MM.1S (cell line): Measurements from ENCODE around the gene ARHGAP4.

ENCODE experiments used
- DNase-seq: peaks from one replicate; pipeline ENCODE4 v3.0.0-alpha.2; 2015
- H2AFZ ChIP-seq: fragments of 300-600 bp; sonication (generic); 2 replicates; pipeline ENCODE4 v1.6.0; 2016; ENCODE audit warnings: antibody characterized with exemption, low read length
- H3F3A ChIP-seq: fragments of 300-600 bp; sonication (generic); 2 replicates; pipeline ENCODE4 v1.6.1; 2016; ENCODE audit warnings: mild to moderate bottlenecking, antibody characterized with exemption, low read length, moderate library complexity, mixed read lengths; ENCODE audit not compliant: insufficient read depth
- H3K27ac ChIP-seq: fragments of 300-600 bp; sonication (generic); 2 replicates; pipeline ENCODE4 v1.5.1; 2016; ENCODE audit warnings: mild to moderate bottlenecking, low read length
- H3K27me3 ChIP-seq: fragments of 300-600 bp; sonication (generic); replicated peaks from 2 replicates; pipeline ENCODE4 v1.6.0; 2016; ENCODE audit warnings: low read length; ENCODE audit not compliant: insufficient read depth
- H3K36me3 ChIP-seq: fragments of 300-600 bp; sonication (generic); replicated peaks from 2 replicates; pipeline ENCODE4 v1.6.1; 2016; ENCODE audit warnings: mild to moderate bottlenecking, low read length, mixed read lengths; ENCODE audit not compliant: insufficient read depth
- H3K4me1 ChIP-seq: fragments of 300-600 bp; sonication (generic); 2 replicates; pipeline ENCODE4 v1.6.1; 2016; ENCODE audit warnings: low read length, mixed read lengths
- H3K4me2 ChIP-seq: fragments of 300-600 bp; sonication (generic); 2 replicates; pipeline ENCODE4 v1.6.0; 2016; ENCODE audit warnings: low read depth, low read length
- H3K4me3 ChIP-seq: fragments of 300-600 bp; sonication (generic); 2 replicates; pipeline ENCODE4 v1.5.1; 2016; ENCODE audit warnings: low read length, mixed read lengths
- H3K79me2 ChIP-seq: fragments of 300-600 bp; sonication (generic); 2 replicates; pipeline ENCODE4 v1.6.1; 2016; ENCODE audit warnings: mixed run types, low read length, mixed read lengths
- H3K9ac ChIP-seq: fragments of 300-600 bp; sonication (generic); 2 replicates; pipeline ENCODE4 v1.6.1; 2016; ENCODE audit warnings: low read length, mixed read lengths
- H3K9me2 ChIP-seq: fragments of 300-600 bp; sonication (generic); replicated peaks from 2 replicates; pipeline ENCODE4 v1.6.1; 2016; ENCODE audit warnings: mild to moderate bottlenecking, low read length, mixed read lengths; ENCODE audit not compliant: insufficient read depth
- H3K9me3 ChIP-seq: fragments of 300-600 bp; sonication (generic); replicated peaks from 2 replicates; pipeline ENCODE4 v1.6.1; 2016; ENCODE audit warnings: mild to moderate bottlenecking, low read length, mixed read lengths; ENCODE audit not compliant: insufficient read depth
- H4K20me1 ChIP-seq: fragments of 300-600 bp; sonication (generic); 2 replicates; pipeline ENCODE4 v1.6.1; 2016; ENCODE audit warnings: mild to moderate bottlenecking, low read length, moderate library complexity, mixed read lengths; ENCODE audit not compliant: insufficient read depth
- EZH2 ChIP-seq: fragments of 300-600 bp; sonication (generic); optimal IDR thresholded peaks from 2 replicates; pipeline ENCODE3; 2017; ENCODE audit warnings: low read depth, mild to moderate bottlenecking, antibody characterized with exemption, low read length, mixed read lengths
- EZH2phosphoT487 ChIP-seq: fragments of 300-600 bp; sonication (generic); IDR thresholded peaks from 2 replicates; pipeline ENCODE4 v1.6.1; 2018; ENCODE audit warnings: antibody characterized with exemption, low read length
- TF ChIP-seq, protein P1 (sequence below): fragments of 300-600 bp; sonication (generic); IDR thresholded peaks from 2 replicates; pipeline ENCODE4 v1.5.1; 2016; ENCODE audit warnings: antibody characterized with exemption, low read length, mixed read lengths

The ARHGAP4 gene

DNA sequence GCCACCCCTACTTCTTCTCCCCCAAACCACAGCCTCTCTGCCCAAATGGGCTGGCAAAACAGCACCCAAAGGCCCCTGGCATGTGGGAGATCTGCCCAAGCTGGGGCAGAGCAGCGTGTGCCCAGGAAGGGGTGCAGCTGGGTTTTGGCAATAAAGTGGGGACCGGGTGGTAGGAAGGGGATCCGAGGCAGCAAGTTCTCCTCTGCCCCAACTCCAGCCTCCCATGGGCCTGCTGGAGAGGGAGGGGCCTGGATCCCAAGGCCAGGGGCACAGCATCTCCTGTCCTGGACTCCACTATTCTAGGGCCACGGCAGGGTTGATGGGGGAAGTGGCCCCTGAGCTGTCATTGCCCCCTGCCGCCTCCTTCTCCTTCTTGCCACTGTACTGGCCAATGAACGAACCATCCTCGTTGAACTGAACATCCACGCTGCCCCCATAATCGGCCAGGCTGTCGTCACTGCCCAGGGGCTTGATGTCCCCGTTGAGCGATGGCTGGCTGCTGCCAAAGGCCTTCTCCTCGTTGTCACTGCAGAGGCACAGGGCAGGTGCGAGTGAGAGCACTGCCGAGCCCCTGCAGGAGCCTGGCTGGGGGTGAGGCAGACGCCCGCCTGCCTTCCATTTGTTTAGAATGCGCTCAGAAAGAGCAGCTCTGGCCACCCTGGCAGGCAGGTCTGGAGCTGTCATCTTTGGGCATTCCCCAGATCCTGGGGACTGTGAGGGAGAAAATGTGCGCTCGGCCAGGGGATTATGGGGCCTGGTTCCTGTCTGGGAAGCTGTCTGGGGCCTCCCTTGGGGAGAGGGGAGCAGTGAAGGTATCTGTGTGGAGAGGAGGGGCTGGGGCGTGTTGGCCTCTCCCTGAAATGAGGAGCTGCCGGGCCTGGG lies 63.5 kb downstream of the ARHGAP4 start:
- H3K27me3 ChIP-seq: peaks cover 74% of the 10 kb centered on the region
- H2AFZ ChIP-seq: no peak overlapping the region
- H3K4me3 ChIP-seq: no peak overlapping the region
- no peaks in the 10 kb centered on the region for H3K36me3 ChIP-seq
- no peaks in the 10 kb centered on the region for H3K4me1 ChIP-seq
- no peaks in the 10 kb centered on the region for H3F3A ChIP-seq
- no peak overlapping the region for H3K9ac ChIP-seq
- H4K20me1 ChIP-seq: no peaks in the 10 kb centered on the region
- H3K9me3 ChIP-seq: no peaks in the 10 kb centered on the region
- TF ChIP-seq, protein P1, sequence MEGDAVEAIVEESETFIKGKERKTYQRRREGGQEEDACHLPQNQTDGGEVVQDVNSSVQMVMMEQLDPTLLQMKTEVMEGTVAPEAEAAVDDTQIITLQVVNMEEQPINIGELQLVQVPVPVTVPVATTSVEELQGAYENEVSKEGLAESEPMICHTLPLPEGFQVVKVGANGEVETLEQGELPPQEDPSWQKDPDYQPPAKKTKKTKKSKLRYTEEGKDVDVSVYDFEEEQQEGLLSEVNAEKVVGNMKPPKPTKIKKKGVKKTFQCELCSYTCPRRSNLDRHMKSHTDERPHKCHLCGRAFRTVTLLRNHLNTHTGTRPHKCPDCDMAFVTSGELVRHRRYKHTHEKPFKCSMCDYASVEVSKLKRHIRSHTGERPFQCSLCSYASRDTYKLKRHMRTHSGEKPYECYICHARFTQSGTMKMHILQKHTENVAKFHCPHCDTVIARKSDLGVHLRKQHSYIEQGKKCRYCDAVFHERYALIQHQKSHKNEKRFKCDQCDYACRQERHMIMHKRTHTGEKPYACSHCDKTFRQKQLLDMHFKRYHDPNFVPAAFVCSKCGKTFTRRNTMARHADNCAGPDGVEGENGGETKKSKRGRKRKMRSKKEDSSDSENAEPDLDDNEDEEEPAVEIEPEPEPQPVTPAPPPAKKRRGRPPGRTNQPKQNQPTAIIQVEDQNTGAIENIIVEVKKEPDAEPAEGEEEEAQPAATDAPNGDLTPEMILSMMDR: no peak
- no peak for TF ChIP-seq EZH2
- no peak for TF ChIP-seq EZH2phosphoT487
- no peak overlapping the region for H3K4me2 ChIP-seq
- no peak overlapping the region for H3K27ac ChIP-seq
- H3K79me2 ChIP-seq: no peaks in the 10 kb centered on the region
- H3K9me2 ChIP-seq: no peaks in the 10 kb centered on the region
- DNase-seq: no peak

DNA sequence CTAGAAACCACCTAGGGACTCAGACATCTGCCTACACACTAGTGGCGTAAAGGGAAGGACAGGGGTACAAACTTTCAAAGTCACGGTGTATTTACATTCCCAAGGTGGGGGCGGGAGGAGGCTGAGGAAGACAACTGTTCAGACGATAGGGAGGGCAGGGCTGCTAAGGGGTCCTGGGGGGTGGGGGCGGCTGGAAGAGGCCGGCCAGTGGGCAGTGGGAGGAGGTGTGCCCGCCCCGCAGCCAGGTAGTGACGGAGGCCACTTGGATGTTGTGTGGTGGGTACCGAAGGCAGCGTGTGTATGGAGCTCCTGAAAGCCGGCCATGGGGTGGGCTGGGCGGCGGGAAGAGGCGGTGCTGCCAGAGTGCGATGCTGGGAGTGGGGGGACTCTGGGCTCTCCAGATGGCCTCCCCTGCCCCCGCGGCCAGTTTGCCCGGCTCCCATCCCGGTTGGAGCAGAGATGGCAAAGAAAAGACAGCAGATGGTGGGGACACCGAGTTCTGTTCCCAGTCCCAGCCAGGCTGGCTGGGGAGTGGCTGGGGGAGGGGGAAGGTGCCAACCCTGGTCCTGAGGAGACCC lies 64.2 kb downstream of the ARHGAP4 start:
- Histone ChIP-seq H3K79me2 (no peaks in the 10 kb centered on the region), H3F3A (no peaks in the 10 kb centered on the region), H3K4me3 (no peak overlapping the region), H3K9me3 (no peaks in the 10 kb centered on the region), H3K4me1 (no peaks in the 10 kb centered on the region), H3K4me2 (no peak overlapping the region), H3K27me3 (peaks cover 67% of the 10 kb centered on the region), H3K9ac (no peak overlapping the region), H4K20me1 (no peaks in the 10 kb centered on the region), H3K9me2 (no peaks in the 10 kb centered on the region), H3K27ac (no peak overlapping the region), H3K36me3 (no peaks in the 10 kb centered on the region), H2AFZ (no peak overlapping the region)
- TF ChIP-seq, protein P1: no peak
- TF ChIP-seq EZH2 (no peak), EZH2phosphoT487 (no peak)
- DNase-seq: no peak

DNA sequence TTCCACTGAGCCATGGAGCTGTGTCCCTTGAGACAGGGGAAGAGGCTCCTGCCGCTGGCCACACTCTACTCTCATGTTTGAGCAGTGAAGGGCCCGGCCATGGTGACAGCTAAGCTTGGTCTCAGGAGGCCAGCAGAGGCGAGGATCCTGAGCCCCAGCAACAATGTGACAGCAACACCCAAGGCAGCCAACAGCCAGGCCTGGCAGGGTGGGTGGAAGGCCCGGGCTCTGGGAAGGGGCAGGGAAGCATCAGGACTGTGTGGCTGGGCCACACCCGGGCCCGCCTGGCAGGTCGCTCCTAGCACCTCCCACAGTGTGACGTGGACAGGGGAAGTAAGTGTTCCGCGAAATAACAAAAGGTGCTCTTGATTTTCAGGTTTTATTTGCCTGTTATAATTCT lies 64.9 kb downstream of the ARHGAP4 start:
- no peak for TF ChIP-seq EZH2phosphoT487
- TF ChIP-seq EZH2: no peak
- TF ChIP-seq, protein P1: no peak
- Histone ChIP-seq H3K4me3 (no peak overlapping the region), H3K9me3 (no peaks in the 10 kb centered on the region), H3K9ac (no peak overlapping the region), H3K4me1 (no peaks in the 10 kb centered on the region), H3K36me3 (no peaks in the 10 kb centered on the region), H3K27ac (no peak overlapping the region), H3K79me2 (no peaks in the 10 kb centered on the region), H2AFZ (no peak overlapping the region), H3K4me2 (no peak overlapping the region), H3K27me3 (peaks cover 66% of the 10 kb centered on the region), H3F3A (no peaks in the 10 kb centered on the region), H3K9me2 (no peaks in the 10 kb centered on the region), H4K20me1 (no peaks in the 10 kb centered on the region)
- no peak for DNase-seq
